GF-D8 (cell line): Measurements from ENCODE around the gene SLC35F2.
"Not testable (repeated sequence)": the region's sequence is repeated elsewhere in the genome, so short reads cannot be mapped to it uniquely, and the experiment has no call there.

Experiments
- DNase-seq: peaks from one replicate; lab custom pipeline; 2025; lab: John Stamatoyannopoulos, UW

The SLC35F2 gene, protein sequence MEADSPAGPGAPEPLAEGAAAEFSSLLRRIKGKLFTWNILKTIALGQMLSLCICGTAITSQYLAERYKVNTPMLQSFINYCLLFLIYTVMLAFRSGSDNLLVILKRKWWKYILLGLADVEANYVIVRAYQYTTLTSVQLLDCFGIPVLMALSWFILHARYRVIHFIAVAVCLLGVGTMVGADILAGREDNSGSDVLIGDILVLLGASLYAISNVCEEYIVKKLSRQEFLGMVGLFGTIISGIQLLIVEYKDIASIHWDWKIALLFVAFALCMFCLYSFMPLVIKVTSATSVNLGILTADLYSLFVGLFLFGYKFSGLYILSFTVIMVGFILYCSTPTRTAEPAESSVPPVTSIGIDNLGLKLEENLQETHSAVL

DNA sequence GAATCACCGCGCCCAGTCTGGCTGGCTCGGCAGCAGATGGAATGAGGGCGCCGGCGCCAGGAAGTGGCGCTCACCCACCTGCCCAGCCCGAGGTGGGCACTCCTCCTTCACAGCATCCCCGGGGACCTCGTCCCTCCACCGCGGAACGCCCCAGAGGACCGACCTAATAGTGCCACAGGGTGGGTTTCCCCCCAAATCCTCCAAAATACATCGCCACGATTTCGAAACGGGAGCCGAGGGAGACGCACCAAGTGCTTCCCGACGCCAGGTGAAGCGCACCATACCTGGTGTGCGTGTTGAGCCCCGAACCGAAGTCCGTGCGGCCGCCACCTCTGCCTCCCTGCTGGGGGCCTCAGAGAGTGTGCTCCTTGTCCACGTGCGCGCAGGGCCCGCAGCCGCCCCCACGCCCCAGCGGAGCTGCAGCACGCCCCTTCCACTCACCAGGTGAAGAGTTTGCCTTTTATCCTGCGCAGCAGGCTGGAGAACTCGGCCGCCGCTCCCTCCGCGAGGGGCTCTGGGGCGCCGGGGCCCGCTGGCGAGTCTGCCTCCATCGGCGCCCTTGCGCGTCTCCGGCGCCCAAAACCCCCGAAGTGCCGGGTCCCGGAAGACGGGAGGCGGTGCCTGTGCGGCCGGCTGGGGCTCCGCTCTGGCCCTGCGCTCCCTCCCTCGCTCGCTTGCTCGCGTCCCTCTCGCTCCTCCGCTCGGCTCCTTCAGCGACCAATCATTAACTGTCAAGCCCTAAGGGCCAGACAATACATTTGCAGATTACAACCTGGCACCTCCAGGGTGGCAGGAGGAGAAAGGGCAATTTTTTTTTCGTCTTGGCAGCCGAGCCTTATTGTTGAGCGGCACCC lies at the start of gene SLC35F2:
SLC35F2 (minus strand) TSS at position 571 of the 854 bp plus-strand sequence; CDS start at position 551, 20 bp downstream.
- peak; percentile 98 for DNase-seq

DNA sequence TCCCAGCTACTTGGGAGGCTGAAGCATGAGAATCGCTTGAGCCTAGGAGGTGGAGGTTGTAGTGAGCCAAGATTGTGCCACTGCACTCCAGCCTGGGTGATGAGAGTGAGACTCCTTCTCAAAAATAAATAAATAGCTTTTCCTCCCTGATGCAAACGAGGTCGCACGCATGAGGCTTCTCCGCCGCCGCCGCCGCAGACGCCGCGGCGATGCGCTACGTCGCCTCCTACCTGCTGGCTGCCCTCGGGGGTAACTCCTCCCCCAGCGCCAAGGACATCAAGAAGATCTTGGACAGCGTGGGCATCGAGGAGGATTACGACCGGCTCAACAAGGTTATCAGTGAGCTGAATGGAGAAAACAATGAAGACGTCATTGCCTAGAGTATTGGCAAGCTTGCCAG lies 49.6 kb upstream of the SLC35F2 start:
- DNase-seq: no peak

DNA sequence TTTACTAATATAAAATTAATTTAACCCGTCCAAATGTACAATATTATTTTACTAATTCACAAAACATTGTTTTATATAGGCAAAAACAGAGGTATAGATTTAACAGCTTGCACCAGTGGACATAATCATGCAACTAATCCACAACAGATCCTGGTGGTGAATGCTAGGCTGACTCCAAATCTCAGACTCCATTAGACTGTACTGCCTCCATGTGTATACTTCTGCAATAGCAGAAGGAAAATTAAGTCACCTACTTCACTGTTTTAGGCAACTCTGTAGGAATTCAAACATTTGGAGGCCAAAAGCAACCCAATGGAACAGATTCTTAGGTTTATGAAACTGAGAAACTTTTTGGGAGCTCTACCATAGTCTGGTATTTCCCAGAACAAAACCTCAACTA lies 39.7 kb upstream of the SLC35F2 start:
- DNase-seq: peak; percentile 59

DNA sequence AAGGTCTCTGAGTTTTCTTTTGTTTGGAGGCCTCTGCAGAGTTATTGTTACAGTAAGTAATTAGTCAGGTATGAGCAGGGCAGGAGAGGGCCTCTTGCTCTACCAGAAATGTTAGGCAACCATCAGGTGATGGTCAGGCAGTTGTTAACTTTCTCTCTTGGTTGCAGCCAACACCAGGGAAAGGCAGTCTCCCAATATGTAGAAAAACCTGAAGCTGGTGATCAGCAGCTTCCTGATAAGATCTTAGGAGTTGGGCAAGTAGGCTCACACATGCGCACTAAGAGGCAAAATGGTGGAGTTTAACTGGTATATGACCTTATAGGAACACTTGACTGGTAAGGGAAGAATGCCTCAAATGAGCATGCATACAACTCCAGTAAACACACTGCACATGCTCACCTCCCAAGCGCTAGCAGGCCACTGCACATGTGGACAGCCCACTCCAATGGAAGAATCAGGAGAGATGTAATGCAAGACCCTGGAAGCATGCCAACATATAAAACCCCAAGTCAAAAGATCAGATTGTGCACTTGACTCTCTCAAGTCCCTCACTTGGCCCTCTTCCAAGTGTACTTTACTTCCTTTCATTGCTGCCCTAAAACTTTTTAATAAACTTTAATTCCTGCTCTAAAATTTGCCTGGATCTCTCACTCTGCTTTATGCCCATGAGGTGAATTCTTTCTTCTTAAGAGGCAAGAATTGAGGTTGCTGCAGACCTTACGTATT lies 23.7 kb upstream of the SLC35F2 start:
- DNase-seq: peak; percentile 52

DNA sequence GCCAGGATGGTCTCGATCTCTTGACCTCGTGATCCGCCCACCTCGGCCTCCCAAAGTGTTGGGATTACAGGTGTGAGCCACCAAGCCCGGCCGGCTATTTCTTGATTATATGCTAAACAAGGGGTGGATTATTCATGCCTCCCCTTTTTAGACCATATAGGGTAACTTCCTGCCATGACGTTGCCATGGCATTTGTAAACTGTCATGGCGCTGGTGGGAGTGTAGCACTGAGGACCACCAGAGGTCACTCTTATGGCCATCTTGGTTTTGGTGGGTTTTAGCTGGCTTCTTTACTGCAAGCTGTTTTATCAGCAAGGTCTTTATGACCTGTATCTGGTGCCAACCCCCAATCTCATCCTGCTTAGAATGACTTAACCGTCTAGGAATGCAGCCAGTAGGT lies 22.9 kb upstream of the SLC35F2 start:
- not testable (repeated sequence) for DNase-seq

DNA sequence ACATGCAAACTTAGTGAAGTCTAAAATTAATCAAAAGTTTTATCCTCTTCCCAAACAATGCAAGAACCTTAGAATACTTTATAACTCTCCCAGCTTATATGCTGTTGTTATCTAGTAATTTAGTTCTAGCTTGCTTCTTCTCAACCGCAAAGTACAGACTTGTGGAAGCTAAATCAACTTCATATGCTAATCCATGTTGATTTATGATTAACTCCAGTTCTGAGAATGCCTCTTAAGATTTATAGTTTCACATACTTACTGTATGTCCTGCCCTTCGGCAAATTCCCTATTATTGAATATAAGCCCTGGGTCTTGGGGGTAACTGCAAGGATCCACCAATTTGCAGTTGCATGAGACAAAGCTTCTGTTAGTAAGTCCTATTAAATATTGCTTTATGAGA lies 17.6 kb upstream of the SLC35F2 start:
- DNase-seq: no peak

DNA sequence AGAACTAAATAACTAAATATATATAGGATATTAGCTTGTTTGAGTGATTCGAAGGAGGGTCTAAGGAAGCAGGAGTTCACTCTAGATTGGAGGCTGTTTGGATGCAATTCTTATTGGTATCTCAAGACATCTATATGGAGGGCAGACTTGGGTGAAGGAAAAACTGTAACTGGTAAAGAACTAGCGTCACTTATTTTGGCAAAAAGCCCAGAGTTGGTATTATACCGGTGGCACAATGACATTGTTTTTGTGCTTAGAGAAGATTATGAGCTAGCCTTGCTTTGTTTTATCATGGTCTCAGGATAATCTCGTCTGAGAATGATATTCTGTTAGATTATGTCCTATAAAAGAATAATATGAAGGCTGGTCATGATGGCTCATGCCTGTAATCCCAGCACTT lies 6.0 kb upstream of the SLC35F2 start:
- no peak for DNase-seq

DNA sequence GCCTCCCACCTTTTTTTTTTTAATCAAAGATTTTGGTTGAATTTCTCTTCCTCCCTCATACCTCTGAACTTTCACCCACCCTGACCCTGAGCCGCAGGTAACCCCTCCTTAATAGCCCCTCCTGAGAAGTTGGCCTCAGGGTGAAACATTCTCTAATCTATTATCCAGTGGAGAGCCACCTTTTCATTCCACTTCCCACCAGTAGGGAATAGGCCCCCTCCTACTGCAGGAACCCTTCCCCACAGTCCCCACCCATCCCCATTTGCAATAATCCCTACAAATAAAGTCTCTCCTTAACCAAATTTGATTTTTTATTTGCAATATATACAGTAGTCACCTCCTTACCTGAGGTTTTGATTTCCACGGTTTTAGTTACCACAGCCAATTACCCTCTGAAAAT lies 2.1 kb upstream of the SLC35F2 start:
- DNase-seq: no peak

DNA sequence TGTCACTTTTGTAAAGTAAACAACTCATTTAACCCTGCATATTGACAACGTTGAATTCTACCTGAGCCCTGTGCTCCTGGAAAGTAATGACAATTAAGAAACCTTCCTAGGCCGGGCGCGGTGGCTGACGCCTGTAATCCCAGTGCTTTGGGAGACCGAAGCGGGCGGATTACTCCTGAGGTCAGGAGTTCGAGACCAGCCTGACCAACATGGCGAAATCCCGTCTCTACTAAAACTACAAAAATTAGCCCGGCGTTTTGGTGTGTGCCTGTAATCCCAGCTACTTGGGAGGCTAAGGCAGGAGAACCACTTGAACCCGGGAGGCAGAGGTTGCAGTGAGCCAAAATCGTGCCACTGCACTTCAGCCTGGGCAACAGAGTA lies 1.6 kb upstream of the SLC35F2 start:
- DNase-seq: not testable (repeated sequence)

DNA sequence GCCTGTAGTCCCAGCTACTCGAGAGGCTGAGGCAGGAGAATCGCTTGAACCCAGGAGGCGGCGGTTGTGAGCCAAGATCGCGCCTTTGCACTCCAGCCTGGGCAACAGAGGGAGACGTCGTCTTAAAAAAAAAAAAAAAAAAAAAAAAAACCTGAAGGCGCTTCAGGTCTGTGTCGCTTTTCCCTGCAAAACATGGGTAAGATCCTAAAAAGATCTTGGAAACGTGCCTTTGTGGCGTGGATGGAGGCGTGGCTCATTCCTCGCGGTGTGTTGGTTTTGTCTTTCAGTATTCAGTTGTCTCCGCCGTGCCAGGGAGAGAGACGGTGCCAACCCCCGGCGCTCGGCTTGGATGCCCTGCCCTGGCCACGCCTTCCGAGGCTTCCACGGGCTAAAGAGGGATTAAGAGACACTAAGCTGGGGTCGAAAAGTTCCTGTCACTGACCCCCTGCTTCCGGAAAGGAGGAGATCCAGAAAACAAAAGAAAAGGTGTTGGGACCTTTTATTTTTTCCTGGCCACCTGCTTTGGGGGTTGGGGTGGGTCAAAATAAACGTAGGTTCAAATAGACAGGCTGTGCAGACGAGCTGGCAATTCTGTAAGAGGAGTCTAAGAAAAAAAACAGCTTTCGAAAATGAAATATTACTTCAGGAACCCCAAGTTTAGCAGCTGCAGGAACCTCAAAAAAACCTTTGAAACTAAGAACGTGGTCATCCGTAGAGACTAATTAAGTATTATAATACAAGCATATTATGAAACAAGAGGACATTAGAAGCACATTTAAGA lies 1.1 kb upstream of the SLC35F2 start:
- DNase-seq: peak; percentile 55

DNA sequence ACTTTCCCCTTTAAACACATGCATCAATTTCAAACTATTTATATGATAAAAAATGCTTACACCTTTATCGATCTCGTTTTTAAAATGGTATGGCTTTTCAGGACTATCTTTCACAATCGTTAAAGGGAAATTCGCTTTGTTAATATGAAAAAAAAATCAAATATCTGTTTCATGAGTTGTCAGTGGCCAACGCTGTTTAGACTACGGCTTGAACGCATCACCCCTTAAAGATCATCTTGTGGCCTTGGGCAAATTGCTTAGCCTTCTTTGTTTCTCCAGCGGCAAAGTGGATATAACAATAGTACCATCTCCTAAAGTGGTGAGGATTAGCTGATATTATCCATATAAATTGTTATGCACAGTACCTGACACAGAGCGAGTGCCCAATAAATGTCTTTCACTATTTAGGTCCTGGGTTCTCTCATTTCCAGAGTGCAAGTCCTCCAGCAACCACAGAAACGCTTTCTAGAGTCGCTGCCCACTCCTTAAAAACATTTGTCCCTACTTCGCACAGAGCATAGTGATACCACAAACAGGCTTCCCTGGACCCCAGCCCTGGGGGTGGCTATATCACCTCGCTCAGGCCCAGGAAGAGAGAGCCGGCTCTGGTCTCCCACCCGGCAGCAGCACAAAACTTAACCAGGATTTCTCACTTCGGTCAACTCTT lies 904 bp downstream of the SLC35F2 start:
- DNase-seq: peak; percentile 68

DNA sequence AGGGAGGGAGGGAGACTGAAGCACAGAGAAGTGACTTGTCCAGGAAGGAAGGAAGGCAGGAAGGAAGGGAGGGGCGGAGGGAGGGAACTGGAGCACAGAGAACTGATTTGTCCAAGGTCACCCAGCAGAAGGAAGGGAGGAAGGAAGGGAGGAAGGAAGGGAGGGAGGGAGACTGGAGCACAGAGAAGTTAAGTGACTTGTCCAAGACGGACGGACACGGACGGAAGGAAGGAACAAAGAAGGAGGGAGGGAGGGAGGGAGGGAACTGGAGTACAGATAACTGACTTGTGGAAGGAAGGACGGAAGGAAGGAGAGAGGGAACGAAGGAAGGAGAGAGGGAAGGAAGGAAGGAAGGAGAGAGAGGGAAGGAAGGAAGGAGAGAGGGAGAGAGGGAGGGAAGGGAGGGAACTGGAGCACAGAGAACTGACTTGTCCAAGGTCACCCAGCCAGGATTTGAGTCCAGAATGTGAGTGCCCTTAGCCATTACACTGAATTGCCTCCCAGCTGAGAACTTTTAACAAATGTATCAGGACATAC lies 1.5 kb downstream of the SLC35F2 start:
- peak; percentile 54 for DNase-seq

DNA sequence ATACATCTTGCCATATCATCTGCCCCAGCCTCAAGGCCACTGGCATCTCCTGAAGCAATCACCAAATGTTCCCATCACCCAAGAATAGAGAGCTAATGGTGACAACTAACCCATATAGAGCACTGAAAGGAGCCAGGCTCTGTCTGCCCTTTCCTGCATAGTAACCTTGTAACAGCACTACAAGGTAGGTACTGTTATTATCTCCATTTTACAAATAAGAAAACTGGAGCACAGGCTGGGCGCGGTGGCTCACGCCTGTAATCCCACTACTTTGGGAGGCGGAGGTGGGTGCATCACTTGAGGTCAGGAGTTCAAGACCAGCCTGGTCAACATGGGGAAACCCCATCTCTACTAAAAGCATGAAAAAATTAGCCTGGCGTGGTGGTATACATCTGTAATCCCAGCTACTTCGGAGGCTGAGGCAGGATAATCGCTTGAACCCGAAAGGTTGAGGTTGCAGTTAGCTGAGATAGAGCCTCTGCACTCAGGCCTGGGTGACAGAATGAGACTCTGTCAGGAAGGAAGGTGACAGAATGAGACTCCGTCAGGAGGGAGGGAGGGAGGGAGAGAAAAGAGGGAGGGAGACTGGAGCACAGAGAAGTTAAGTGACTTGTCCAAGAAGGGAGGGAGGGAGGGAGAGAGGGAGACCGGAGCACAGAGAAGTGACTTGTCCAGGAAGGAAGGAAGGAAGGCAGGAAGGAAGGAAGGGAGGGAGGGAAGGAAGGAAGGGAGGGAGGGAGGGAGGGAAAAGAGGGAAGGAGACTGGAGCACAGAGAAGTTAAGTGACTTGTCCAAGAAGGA lies 2.2 kb downstream of the SLC35F2 start:
- no peak for DNase-seq

DNA sequence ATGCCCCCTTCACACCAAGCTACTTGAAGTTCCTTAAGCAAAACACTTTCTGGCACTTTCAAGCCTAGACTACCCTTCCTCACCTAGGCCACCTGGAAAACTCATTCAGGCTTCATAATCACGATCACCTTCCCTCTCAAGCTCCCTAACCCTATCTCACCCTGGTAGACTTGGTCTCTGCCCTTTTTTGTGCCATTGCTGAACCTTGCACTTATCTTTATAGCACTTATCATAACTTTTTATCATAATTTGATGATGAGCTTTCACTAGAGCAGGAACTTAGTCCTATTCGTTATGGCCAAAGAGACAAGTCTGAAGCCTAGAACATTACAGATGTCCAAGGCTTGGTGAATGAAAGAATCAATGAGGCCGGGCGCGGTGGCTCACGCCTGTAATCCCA lies 5.5 kb downstream of the SLC35F2 start:
- DNase-seq: no peak

DNA sequence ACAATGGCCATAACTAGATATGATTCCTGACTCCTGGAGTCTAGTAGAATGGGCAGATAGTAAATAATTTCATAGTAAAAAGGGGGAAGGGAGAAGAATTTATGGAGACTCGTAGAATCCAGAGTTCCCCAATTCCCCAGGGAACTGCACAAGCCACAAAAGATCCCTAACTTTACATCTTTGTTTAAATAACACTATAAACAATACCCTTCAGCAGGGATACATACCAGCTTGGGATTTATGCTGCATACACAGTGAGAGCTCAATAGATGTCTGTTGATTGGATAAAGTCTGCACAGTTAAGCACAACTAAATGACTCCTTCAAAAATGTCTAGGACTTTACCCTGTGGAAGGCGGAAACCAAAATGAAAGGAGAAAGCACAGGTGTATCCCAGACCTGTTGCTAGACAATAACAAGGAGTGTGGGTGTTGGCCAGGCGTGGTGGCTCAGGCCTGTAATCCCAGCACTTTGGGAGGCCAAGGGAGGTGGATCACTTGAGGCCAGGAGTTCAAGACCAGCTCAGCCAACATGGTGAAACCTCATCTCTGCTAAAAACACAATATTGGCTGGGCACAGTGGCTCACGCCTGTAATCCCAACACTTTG lies 6.8 kb downstream of the SLC35F2 start:
- no peak for DNase-seq

DNA sequence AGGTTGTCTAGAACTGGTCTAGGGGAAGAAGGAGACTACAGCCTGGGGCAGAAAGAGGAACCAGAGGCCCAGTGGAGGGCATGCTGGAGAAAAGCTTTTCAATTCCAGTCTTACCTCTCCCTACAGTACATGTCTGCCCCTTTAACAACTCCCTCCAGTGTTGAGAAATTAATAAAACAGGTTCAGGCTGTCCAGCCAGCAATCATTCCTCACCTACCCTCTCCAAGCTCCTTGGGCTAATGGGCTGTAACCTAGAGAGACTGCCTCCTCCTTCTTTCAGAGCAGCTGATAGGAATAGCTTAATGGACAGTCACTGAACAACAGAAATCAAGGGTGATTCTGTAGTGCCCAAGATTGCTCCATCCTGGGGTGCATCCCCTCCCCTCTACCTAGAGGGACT lies 8.8 kb downstream of the SLC35F2 start:
- DNase-seq: peak; percentile 78

DNA sequence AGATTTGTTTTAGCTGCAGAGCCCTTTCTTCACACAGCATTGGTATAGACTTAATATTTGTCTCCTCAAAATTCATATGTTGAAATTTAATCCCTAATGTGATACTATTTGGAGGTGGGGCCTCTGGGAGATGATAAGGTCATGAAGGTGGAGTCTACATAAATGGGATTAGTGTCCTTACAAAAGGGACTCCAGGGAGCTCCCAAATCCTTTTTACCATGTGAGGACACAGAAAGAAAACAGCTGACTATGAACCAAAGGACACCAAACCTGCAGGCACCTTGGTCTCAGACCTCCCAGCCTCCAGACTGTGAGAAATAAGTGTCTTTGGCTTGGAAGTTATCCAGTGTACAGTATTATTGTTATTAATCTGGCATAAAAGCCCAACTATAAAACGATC lies 10.2 kb downstream of the SLC35F2 start:
- no peak for DNase-seq

DNA sequence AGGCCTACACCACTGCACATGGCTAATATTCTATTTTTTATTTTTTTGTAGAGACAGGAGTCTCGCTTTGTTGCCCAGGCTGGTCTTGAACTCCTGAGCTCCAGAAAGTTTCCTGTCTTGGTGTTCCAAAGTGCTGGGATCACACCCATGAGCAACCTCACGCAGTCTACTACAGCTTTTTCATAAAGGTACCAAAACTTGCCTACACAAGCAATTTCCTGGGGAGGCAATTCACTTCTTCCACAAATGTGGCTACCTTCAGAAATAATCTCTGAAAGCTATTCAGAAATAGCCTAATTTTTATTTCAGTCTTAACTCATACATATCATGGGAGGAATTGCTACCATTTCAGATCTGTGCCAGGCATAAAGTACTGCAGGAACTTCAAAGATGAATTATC lies 11.4 kb downstream of the SLC35F2 start:
- DNase-seq: no peak

DNA sequence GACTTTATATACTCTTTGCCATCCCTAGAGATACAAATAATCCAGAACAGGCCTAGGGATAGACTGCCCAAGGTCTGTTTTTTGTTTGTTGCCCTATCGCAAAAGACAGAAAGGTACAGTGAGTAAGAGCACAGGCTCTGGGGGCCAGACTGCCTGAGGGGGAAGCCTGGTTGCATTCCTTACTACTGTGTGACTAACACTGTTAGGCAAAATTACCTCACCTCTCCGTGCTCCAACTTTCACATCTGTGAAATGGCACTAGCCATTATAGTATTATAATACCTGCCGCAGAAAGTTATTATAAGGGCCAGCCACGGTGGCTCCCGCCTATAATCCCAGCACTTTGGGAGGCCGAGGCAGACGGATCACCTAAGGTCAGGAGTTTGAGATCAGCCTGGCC lies 14.5 kb downstream of the SLC35F2 start:
- DNase-seq: no peak
